Glomerular endothelial cell (primary cell): Measurements from ENCODE around the gene MTRR. TPM values are rescaled to one million over a fixed set of nuclear protein-coding genes. Genes with fewer than 3 reads are reported as not detected.

Experiments used
- DNase-seq: peaks from one replicate; pipeline ENCODE4 v3.0.0-alpha.2; 2011; ENCODE audit warnings: low read depth, low spot score; ENCODE audit errors: extremely low read depth
- total RNA-seq: library from RNA; depleted of rRNA; stranded (reverse); fragments of >200 nt; gene quantifications from 2 replicates; pipeline ENCODE4 v1.2.3, GENCODE V29; 2015

Gene MTRR
- total RNA-seq, 1 donor from 2014 or later, result 22.6 TPM

DNA sequence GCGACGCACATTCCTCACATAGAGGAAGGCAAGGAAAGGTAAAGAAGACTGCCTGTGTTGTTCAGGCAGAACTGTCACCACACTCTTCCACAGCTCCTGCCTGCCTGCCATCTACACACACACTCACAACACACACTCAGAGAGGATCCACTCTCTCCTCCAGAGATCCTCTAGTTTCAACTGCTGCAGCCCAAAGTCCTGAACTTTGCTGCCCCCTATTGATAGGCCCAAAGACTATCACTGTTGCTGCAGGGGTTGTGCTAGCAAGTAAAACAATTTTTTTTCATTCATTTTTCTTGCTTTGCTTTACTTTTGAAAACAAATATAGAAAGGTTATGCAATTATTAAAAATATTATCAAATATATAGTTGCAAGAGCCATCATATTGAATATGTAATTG, 12.1 kb upstream of the MTRR start:
- no peak for DNase-seq

DNA sequence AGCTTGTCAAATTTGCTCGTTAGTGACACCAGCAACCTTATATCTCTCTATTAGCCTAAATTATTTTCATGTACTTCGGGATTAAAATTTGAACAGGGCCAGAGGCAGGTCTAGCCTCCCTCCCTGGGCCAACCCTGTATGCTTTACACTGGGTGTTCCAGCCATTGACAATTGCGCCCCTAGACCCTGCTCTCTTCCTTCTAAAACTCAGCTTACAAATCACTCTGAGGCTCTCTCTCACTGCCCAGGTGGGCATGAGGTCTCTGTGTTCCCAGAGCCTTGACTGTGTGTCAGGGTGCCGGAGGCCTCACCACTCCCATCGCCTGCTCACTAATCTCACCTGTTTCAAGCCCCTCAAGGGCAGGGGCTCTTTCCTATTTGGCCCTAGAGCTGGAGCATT, 11.6 kb upstream of the MTRR start:
- DNase-seq, result no peak

GRCh38 chr5:7857926-7858632, 10.9 kb upstream of the MTRR start:
- DNase-seq, result no peak

GRCh38 chr5:7866196-7866595, 2.8 kb upstream of the MTRR start:
- DNase-seq, result no peak

- DNase-seq, result no peak
These were observed 1.7 kb upstream of the MTRR start for GRCh38 chr5:7867260-7867659.

- no peak for DNase-seq
These were observed 548 bp upstream of the MTRR start for GRCh38 chr5:7868427-7868772.

DNA sequence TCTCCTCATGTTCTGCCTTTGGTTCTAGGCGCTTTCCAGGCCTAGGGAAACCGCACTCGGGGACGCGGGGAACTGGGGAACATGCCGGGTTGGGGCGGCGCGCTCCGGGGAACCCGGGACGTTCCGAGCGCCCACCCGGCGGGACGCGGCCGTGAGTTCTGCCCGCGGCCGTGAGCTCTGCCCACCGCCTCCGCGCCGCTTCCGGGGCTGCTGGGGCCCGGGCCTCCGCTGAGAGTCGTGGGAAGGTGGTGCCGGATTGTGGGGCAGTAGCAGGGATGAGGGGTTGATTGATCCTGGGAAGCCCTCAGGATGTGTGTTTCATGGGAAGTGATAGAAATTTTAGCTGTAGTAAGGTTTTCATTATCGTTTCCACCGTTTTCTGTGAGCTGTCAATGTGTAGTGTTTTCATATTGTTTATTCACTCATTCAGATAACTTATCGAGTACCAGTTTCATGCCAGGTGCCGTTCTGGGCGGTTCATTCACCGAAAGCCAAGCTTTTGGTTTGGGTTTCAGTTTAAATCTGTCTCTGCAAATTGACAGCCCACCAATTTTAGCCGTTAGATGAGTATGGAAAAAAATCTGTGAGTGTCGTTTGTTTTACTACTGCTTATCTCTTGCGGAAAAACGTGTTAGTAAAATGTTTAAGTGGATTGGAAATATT, 657 bp downstream of the MTRR start:
- no peak for DNase-seq

DNA sequence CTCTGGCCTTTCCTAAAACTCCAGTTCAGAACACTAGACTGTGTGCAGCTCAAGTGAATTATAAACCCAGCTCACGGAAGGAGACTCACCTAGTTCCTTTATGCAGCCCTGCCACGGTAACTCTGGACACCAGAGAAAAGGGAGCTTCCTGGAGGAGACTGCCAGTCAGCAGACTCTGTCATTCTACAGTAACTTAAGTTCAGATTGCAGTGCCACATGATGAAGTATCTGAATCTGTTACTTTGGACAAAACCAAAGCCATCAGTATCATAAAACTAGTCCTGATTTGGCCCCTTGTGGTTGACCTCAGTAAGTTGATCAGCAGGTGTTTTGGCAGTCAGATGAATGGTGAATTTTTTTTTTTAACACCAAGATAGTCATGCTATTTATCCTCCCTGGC, 2.7 kb downstream of the MTRR start:
- DNase-seq, result no peak

GRCh38 chr5:7872517-7873130, 3.7 kb downstream of the MTRR start:
- no peak for DNase-seq

- DNase-seq, result no peak
These were observed 4.3 kb downstream of the MTRR start for GRCh38 chr5:7873216-7873615.

- DNase-seq, result no peak
These were observed 5.7 kb downstream of the MTRR start for GRCh38 chr5:7874639-7875038.

- DNase-seq, result no peak
These were observed 6.2 kb downstream of the MTRR start for GRCh38 chr5:7875151-7875550.

DNA sequence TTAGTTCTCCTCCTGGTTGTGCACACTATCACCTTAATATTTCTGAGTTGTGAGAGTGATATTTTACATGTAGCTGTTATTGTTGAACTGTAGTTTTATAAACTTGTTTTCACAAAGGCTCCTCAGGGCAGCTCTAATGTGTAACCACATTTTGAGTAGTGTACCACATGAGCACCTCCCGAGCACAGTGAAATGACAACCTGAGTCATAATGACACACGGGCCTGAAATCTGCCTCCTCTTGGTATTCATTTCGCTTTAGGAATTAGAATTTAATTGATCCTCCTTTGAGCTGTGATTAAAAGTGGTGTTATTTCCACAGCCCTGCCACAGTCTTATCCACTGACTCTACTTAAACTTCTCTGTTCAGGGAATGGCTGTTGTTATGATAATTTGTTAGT, 7.9 kb downstream of the MTRR start:
- no peak for DNase-seq

DNA sequence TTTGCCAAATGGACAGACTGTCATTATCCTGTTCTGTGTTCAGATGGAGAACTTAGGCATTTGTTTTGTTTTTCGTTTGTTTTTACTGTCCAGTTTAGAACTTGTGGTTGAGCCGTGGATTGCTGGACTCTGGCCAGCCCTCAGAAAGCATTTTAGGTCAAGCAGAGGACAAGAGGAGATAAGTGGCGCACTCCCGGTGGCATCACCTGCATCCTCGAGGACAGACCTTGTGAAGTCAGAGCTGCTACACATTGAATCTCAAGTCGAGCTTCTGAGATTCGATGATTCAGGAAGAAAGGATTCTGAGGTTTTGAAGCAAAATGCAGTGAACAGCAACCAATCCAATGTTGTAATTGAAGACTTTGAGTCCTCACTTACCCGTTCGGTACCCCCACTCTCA, 8.9 kb downstream of the MTRR start:
- DNase-seq, result no peak

GRCh38 chr5:7878381-7878873, 9.5 kb downstream of the MTRR start:
- no peak for DNase-seq

DNA sequence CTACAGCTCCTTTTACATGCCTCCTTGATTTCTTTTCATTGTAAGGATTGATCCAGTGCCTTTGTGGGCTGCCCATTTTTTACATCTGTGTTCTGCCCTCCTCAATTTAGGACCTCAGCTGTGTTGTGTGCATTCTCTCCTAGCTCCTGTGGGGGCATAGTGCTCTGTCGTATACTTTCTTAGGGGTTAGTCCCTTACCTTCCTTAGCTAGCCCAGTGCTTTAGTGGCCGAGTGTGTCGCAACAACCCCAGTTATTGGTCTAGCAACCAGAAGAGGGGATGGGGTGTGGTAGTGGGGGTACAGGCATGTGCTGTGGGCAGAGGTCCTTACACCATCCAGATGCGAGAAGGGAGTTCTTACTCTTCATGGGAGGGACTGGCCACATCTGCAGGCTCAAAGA, 12.1 kb downstream of the MTRR start:
- DNase-seq, result no peak

DNA sequence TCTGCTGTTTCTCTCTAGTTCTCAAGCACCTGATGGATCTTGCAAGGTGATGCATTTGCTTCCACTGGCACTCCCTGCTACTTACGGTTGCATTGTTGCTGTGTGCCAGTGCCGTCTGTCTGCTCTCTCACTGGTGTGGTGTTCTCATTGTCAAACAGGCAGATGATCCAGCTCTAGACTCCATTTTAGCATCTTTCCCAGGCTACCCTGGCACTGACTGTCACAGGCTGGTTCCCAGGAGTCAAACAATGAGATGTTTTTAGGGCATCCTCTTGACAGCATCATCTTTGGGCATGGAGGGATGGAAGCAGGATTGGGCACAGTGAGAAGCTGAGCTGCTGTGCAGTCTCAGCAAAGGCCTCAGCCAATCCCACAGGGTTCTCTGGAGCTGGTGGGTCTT, 12.9 kb downstream of the MTRR start:
- DNase-seq, result no peak

DNA sequence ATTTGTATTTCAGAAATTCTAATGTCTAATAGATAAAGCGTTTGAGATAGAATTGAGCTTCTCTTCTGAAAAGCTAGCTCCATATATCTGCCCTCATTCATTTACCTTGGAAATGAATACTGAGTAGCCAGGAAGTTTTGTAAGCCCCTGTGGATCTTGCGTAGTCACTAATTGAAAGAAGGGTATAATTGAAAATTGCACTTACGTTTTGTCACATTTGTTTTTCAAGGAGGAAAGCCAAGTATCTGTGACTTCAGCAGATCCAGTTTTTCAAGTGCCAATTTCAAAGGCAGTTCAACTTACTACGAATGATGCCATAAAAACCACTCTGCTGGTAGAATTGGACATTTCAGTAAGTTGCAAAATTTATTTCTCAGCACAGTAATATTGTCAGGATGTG, 14.0 kb downstream of the MTRR start:
- no peak for DNase-seq

DNA sequence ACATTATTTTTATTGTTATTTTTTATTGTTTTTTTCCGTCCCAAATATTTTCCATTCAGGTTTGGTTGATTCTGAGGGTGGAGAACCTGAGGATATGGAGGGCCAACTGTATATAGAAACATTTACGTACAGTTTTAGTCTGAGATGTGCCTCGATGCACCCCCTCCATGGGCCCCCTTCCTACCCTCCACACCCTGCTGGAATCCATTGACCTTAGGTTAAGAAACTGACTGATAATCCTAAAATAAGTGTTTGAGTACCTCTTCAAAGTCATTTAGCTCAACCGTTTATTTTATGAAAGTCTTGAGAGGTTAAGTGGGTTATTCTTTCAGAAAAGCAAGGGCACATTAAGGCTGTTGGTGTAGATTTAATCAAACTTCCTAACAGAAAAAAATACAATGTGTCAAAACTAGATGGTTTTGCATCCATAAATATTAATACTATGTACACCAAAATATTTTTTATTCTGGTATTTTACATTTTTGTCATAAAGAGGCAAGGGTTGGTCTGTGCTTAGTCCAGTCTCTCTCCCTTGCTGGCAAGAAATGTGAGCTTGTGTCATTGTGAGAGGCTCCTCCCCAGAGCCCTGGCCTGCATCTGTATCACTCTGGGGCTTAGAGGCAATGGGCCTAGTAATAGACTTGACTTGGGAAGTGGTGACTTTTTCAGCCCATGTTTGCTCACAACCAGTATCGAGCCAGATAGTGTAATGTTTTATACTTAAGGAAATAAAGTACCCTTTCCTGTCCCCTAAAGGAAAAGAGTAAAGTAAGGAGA, 15.7 kb downstream of the MTRR start:
- DNase-seq, result no peak

- no peak for DNase-seq
These were observed 18.0 kb downstream of the MTRR start for GRCh38 chr5:7886849-7887475.

DNA sequence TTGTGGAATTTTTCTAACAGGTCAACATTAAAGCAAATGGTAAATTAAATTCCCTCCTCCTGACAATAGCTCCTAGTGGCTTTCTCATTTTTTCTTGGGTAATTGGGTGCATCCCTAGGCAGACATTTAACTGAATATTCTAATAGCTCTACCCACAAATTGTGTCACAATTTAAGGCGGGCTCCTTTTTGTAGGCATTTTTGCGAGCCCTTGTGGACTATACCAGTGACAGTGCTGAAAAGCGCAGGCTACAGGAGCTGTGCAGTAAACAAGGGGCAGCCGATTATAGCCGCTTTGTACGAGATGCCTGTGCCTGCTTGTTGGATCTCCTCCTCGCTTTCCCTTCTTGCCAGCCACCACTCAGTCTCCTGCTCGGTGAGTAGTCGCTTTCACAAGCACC, 20.0 kb downstream of the MTRR start:
- DNase-seq, result no peak
